Measurements from ENCODE around the gene SCD5. TPM values are rescaled to one million over a fixed set of nuclear protein-coding genes. Genes with fewer than 3 reads are reported as not detected.

The SCD5 gene
- total and polyA plus RNA-seq, 9 of the 15 experiments (the other 6 are each of a cell fraction or from before 2014, with no cell fraction given), result 0.01 to 0.20 (median 0.03) TPM; not detected in 5

DNA sequence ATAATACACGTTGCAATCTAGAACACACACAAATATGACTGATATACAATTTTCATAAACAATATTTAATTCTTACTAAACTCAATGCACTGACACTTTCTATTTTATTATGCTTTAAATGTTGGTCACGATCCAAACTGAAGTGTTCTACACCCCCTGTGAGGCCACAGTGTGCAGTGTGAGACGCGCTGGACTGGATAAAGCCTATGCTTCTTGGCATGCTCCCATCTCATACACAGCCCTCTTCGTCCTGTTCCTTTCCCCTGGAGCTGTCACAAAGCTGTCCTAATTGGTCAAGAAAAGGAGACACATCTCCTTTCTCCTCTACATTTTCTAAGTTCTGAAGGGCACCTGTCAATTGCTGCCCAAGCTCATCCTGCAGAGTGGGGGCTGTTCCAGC, 72.0 kb downstream of the SCD5 start:
- Histone ChIP-seq H3K27me3 (ENCODE audit: control insufficient read depth in 2 of 2, insufficient read depth in 2 of 2, low read length in 2 of 2) (peaks cover 10 to 17% of the 10 kb centered on the region in 2 experiments; a peak in 4 of 5 replicates), H3K79me2 (ENCODE audit: control insufficient read depth, insufficient read depth, low read length) (no peaks in the 10 kb centered on the region), H3K9me1 (ENCODE audit: control insufficient read depth, insufficient read depth, low read length) (no peaks in the 10 kb centered on the region), H3K4me3 (no peak overlapping the region), H3K36me3 (ENCODE audit: control insufficient read depth, insufficient read depth, low read length) (no peaks in the 10 kb centered on the region), H2AFZ (ENCODE audit: low read depth, low read length) (no peak overlapping the region), H3K9ac (ENCODE audit: insufficient read depth in 1 of 2, low read depth in 2 of 2, low read length in 2 of 2) (no peak overlapping the region), H3K27ac (ENCODE audit: extremely low read depth, low read depth, low read length) (no peak overlapping the region), H3K4me1 (replicated peaks in 1 of 2; ENCODE audit: control insufficient read depth in 2 of 2, insufficient read depth in 2 of 2, low read length in 2 of 2) (no peaks in the 10 kb centered on the region), H3K4me2 (ENCODE audit: insufficient read depth, low read length) (no peak overlapping the region), H3K9me3 (replicated peaks; ENCODE audit: control insufficient read depth, insufficient read depth, low read depth, low read length) (no peaks in the 10 kb centered on the region), H4K20me1 (replicated peaks; ENCODE audit: control insufficient read depth, insufficient read depth, low read length) (0 out of 2 replicates have a peak, but pooled peaks cover 4% of the 10 kb centered on the region)
- CTCF ChIA-PET (ENCODE audit: low intra/inter-chr PET ratio), result no interaction called here
- 0% methylated on average over 5 of the region's 5 CpGs for WGBS (ENCODE audit: insufficient coverage, low coverage, missing lambda C conversion rate)
- DNase-seq (ENCODE audit: extremely low read depth in 1 of 4, low spot score in 3 of 4) (no peak), FAIRE-seq (no peak), ATAC-seq (no peak)
- in situ Hi-C loops (cut with MboI) (no loop called here), intact Hi-C loops (cut with micrococcal nuclease) (no loop called here)
- BruUV-seq (replicated peaks), result no TSS peak
- POLR2A ChIA-PET, result interaction anchor here (1.2 kb wide), 1 partner anchor 11 kb away, joined by 3 read pairs; no protein-coding TSS in a partner anchor
- TF ChIP-seq ZNF146 (CRISPR knock-in tag; IDR thresholded peaks at IDR 0.05; ENCODE audit: unreplicated experiment), result no peak
- no peak for TF ChIP-seq POLR2AphosphoS5 (IDR thresholded peaks at IDR 0.05; ENCODE audit: control insufficient read depth, insufficient read depth, low read depth, low read length)
- no peak for TF ChIP-seq SRF (CRISPR knock-in tag; IDR thresholded peaks at IDR 0.05)
- TF ChIP-seq SMARCC2 (IDR thresholded peaks at IDR 0.05; ENCODE audit: low read depth), result no peak
- no peak for TF ChIP-seq NFE2 (IDR thresholded peaks at IDR 0.05; ENCODE audit: low read depth)
- no peak for TF ChIP-seq ATF1 (CRISPR knock-in tag; IDR thresholded peaks at IDR 0.05)
- TF ChIP-seq ATF1 (tag; IDR thresholded peaks at IDR 0.05), result no peak
- no peak for TF ChIP-seq ZBED1 (IDR thresholded peaks at IDR 0.05)
- TF ChIP-seq SMARCA4 (IDR thresholded peaks at IDR 0.05), result no peak
- TF ChIP-seq NFXL1 (CRISPR knock-in tag; IDR thresholded peaks at IDR 0.05), result no peak
- TF ChIP-seq COPS2 (conservative IDR thresholded peaks at IDR 0.05), result no peak
- TF ChIP-seq, protein P1, sequence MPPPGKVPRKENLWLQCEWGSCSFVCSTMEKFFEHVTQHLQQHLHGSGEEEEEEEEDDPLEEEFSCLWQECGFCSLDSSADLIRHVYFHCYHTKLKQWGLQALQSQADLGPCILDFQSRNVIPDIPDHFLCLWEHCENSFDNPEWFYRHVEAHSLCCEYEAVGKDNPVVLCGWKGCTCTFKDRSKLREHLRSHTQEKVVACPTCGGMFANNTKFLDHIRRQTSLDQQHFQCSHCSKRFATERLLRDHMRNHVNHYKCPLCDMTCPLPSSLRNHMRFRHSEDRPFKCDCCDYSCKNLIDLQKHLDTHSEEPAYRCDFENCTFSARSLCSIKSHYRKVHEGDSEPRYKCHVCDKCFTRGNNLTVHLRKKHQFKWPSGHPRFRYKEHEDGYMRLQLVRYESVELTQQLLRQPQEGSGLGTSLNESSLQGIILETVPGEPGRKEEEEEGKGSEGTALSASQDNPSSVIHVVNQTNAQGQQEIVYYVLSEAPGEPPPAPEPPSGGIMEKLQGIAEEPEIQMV (tag; conservative IDR thresholded peaks at IDR 0.05; ENCODE audit: low read depth), result no peak
- no peak for TF ChIP-seq ZNF133 (CRISPR knock-in tag; IDR thresholded peaks at IDR 0.05)
- TF ChIP-seq, protein P2, sequence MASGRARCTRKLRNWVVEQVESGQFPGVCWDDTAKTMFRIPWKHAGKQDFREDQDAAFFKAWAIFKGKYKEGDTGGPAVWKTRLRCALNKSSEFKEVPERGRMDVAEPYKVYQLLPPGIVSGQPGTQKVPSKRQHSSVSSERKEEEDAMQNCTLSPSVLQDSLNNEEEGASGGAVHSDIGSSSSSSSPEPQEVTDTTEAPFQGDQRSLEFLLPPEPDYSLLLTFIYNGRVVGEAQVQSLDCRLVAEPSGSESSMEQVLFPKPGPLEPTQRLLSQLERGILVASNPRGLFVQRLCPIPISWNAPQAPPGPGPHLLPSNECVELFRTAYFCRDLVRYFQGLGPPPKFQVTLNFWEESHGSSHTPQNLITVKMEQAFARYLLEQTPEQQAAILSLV (tag; IDR thresholded peaks at IDR 0.05), result no peak
- TF ChIP-seq DIDO1 (tag; IDR thresholded peaks at IDR 0.05; ENCODE audit: low read depth), result no peak
- TF ChIP-seq ZNF707 (CRISPR knock-in tag; conservative IDR thresholded peaks at IDR 0.05), result no peak
- TF ChIP-seq CBFB (CRISPR knock-in tag; IDR thresholded peaks at IDR 0.05), result no peak
- TF ChIP-seq, protein P3, sequence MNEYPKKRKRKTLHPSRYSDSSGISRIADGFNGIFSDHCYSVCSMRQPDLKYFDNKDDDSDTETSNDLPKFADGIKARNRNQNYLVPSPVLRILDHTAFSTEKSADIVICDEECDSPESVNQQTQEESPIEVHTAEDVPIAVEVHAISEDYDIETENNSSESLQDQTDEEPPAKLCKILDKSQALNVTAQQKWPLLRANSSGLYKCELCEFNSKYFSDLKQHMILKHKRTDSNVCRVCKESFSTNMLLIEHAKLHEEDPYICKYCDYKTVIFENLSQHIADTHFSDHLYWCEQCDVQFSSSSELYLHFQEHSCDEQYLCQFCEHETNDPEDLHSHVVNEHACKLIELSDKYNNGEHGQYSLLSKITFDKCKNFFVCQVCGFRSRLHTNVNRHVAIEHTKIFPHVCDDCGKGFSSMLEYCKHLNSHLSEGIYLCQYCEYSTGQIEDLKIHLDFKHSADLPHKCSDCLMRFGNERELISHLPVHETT (CRISPR knock-in tag; conservative IDR thresholded peaks at IDR 0.05 in 1 of 2, IDR thresholded peaks at IDR 0.05 in 1 of 2), result no peak
- no peak for TF ChIP-seq ERF (CRISPR knock-in tag; IDR thresholded peaks at IDR 0.05)
